HG03520 (cell line): ENCODE results near the gene KNDC1.

Experiments used
- ATAC-seq: cut with Tn5 transposase; IDR thresholded peaks from one replicate; pipeline ENCODE4 v1.9.1; 2021; ENCODE audit warnings: mild to moderate bottlenecking, moderate library complexity; ENCODE audit not compliant: unreplicated experiment

KNDC1 gene

GRCh38 chr10:133204226-133205015, 44.4 kb downstream of the KNDC1 start:
- no peak for ATAC-seq

GRCh38 chr10:133205146-133205545, 45.1 kb downstream of the KNDC1 start:
- ATAC-seq: no peak

- no peak for ATAC-seq
Observed at GRCh38 chr10:133206356-133207040, 46.5 kb downstream of the KNDC1 start.

GRCh38 chr10:133207041-133207600, 47.1 kb downstream of the KNDC1 start:
- no peak for ATAC-seq

- ATAC-seq: no peak
Observed at GRCh38 chr10:133207627-133208026, 47.6 kb downstream of the KNDC1 start.

- ATAC-seq: no peak
Observed at GRCh38 chr10:133208466-133208865, 48.4 kb downstream of the KNDC1 start.

- no peak for ATAC-seq
Observed at GRCh38 chr10:133209117-133209516, 49.1 kb downstream of the KNDC1 start.

GRCh38 chr10:133209641-133210040, 49.6 kb downstream of the KNDC1 start:
- ATAC-seq: no peak

- no peak for ATAC-seq
Observed at GRCh38 chr10:133210398-133211140, 50.5 kb downstream of the KNDC1 start.

- no peak for ATAC-seq
Observed at GRCh38 chr10:133211141-133211830, 51.3 kb downstream of the KNDC1 start.

- ATAC-seq: no peak
Observed at GRCh38 chr10:133211959-133212852, 52.2 kb downstream of the KNDC1 start.

- no peak for ATAC-seq
Observed at GRCh38 chr10:133212853-133213494, 53.0 kb downstream of the KNDC1 start.

- no peak for ATAC-seq
Observed at GRCh38 chr10:133213641-133214467, 53.8 kb downstream of the KNDC1 start.

- ATAC-seq: no peak
Observed at GRCh38 chr10:133214468-133215410, 54.7 kb downstream of the KNDC1 start.

- ATAC-seq: no peak
Observed at GRCh38 chr10:133215586-133215985, 55.6 kb downstream of the KNDC1 start.

- ATAC-seq: no peak
Observed at GRCh38 chr10:133216776-133217175, 56.8 kb downstream of the KNDC1 start.
